22Rv1 (cell line): ENCODE measurements around the gene COIL.
A peak's percentile ranks its signal among the peaks of the same experiment; 100 is the strongest.
"Not testable (repeated sequence)": the region's sequence is repeated elsewhere in the genome, so short reads cannot be mapped to it uniquely, and the experiment has no call there.

Experiments used
- H3K27ac ChIP-seq: fragments of 450-650 bp; 2 replicates; pipeline ENCODE4 v1.5.1; 2017
- CTCF ChIP-seq: fragments of 450-650 bp; IDR thresholded peaks from 2 replicates; pipeline ENCODE4 v1.5.1; 2017; ENCODE audit warnings: mild to moderate bottlenecking
- ZFX ChIP-seq: fragments of 450-650 bp; IDR thresholded peaks from 2 replicates; pipeline ENCODE4 v1.6.1; 2017; ENCODE audit warnings: antibody characterized with exemption, borderline replicate concordance

COIL gene

DNA sequence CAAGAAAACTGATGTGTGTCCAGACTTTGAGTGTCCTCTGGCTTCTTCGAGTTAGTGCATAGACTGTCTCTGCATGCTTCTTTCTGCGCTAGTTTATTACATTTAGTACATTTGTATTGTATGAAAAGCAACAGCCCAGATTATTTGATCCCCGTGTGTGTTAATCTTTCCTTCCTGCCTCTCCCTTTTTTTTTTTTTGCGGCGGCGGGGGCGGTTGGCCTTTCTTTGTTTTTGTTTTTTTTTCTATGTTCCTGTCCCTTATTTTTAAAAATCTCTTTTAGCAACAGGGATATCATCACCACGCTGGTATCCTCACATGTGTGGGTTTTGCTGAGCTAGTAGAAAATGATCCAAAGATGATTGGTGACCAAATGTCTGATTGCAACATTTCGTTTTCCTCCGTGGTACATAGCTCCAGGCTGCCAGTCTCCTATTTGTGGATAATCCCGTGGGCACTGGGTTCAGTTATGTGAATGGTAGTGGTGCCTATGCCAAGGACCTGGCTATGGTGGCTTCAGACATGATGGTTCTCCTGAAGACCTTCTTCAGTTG, 26.5 kb upstream of the COIL start:
- TF ChIP-seq ZFX: no peak
- TF ChIP-seq CTCF: no peak
- H3K27ac ChIP-seq: no peak overlapping the region

DNA sequence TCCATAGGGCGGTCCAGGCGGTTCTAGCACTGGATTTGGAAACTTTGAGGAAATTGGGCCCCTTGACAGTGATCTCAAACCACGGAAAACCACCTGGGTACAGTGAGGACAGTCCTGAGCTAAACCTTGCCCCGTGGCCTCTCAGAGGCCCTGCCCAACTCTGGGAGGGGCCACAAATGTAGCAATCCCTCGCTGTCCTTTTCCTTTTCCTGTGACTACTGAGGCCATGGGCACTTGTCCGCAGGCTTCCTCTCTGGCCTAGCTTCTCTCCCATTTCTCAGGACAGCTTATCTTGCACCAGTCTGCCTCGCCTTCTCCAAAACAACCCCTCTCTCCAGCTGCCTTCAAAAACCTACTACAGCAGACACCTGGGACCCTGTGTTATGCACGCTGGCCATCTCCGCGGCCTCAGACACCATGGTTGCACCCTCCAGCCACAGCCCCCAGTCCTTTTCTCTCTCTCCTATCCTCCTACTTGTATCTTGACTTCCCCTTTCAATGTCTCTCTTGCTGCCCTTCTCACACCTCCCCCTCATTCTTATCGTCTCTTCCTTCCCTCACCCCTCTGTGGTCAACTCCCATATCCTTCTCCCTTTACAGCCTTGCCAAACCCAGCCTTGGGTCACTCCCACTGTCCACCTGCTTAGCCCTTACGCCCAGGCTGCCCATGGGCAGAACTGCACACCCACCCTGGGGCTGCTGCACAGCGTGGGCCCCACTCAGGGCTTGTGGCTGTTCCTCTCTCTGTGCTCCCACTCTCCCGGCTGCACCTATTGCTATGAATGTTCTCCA, 24.7 kb upstream of the COIL start:
- TF ChIP-seq ZFX (no peak), CTCF (no peak)
- no peak overlapping the region for H3K27ac ChIP-seq

DNA sequence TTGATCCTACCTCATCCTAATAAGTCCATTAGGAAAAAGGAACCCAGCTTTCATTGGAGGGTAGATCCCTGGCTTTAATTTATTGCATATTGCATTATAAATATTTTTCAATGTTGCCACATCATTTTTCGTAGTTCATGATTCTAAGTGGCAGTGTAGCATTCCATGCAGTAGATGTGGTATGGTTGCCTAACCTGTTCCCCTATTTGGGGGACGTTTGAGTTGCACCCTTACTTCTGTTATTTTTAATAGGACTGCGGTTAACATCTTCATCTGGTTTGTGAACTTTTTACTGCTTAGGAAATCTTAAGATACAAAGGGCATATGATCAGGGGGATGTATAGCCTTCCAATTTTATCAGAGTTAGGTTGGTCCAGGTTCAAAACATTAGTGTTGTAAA, 22.5 kb upstream of the COIL start:
- no peak for TF ChIP-seq ZFX
- no peak for TF ChIP-seq CTCF
- H3K27ac ChIP-seq: no peak overlapping the region

GRCh38 chr17:56982312-56982711, 21.5 kb upstream of the COIL start:
- no peak overlapping the region for H3K27ac ChIP-seq
- TF ChIP-seq CTCF (no peak), ZFX (no peak)

- not testable (repeated sequence) for H3K27ac ChIP-seq
Measured at GRCh38 chr17:56980526-56980925, 19.7 kb upstream of the COIL start.

DNA sequence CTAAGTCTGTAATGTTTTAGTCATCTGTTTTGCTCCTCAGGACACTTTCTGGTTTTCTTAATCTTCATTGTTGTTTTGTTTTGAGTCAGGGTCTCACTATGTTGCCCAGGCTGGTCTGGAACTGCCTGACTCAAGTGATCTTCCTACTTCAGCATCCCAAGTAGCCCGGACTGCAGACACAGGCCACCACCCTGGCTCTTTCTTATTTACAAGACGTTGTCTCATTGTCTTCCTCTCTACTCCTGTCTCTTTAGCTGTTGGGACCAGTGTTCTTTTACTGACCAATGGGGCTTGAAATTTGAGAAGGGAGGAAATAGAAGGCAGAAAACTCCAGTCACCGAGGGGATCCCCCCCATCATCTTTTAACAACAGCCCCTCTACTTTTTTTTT, 18.2 kb upstream of the COIL start:
- TF ChIP-seq CTCF (no peak), ZFX (no peak)
- H3K27ac ChIP-seq: peak overlapping the region; percentile 52; the same call in 1 of the 2 replicates

GRCh38 chr17:56978441-56979090, 17.7 kb upstream of the COIL start:
- TF ChIP-seq ZFX (no peak), CTCF (no peak)
- H3K27ac ChIP-seq: peak overlapping the region; percentile 52
